NCI-H1436 treated with DMSO at 0.1 percent for 48 hours (cell line): Measurements from ENCODE around the gene ABCC1.
"Not testable (repeated sequence)": the region's sequence is repeated elsewhere in the genome, so short reads cannot be mapped to it uniquely, and the experiment has no call there.

Source experiments
- DNase-seq: peaks from one replicate; lab custom pipeline; 2025; lab: John Stamatoyannopoulos, UW

Gene ABCC1

DNA sequence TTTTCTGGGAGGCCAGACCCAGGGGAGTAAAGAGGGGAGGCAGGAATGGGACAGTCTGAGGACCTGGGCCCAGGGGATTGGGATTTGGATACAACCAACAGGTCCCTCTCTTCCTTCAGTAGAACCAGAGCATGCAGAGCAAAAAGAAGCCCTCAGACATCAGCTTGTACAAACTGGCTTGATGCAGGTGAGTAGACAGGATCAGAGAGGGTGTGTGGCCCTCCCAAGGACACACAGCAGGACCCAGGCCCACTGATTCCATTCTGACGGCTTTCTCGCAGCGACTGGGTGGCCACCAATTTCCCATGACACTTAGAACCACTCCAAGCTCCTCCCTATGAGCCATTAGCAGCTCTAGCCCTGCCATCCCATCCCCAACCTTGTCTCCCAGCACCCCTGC is 210.2 kb downstream of the ABCC1 start:
- no peak for DNase-seq

- DNase-seq: no peak
These were observed 211.9 kb downstream of the ABCC1 start for GRCh38 chr16:16161319-16161718.

DNA sequence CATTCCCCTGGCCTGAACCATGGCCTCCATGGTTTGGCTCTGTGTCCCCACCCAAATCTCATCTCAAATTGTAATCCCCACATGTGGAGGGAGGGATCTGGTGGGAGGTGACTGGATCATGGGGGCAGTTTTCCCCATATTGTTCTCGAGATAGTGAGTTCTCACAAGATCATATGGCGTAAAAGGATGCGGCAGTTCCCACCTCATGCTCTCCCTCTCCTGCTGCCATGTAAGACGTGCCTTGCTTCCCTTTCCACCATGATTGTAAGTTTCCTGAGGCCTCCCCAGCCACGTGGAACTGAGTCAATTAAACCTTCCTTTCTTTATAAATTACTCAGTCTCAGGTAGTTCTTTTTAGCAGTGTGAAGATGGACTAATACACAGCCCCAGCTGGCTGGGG is 212.4 kb downstream of the ABCC1 start:
- not testable (repeated sequence) for DNase-seq

- DNase-seq: no peak
These were observed 213.2 kb downstream of the ABCC1 start for GRCh38 chr16:16162591-16162990.

DNA sequence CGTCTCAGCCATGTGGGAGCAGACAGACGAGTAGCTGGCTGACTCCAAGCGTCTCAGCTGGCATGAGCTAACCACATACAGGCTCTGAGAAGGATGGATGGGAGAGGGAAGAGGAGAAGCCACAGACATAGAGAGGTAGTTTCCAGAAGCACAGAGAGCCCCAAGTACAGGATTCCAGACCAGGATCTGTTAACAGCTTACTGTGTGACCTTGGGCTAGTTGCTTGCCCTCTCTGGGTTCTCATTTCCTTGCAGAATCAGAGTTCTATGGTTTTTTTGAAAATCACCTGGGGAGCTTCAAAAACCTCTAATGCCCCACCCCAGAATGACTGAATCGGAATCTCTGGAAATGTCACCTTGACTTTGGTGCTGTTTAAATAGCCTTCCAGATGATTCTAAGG is 213.7 kb downstream of the ABCC1 start:
- DNase-seq: no peak

- DNase-seq: no peak
These were observed 214.2 kb downstream of the ABCC1 start for GRCh38 chr16:16163571-16163970.

DNA sequence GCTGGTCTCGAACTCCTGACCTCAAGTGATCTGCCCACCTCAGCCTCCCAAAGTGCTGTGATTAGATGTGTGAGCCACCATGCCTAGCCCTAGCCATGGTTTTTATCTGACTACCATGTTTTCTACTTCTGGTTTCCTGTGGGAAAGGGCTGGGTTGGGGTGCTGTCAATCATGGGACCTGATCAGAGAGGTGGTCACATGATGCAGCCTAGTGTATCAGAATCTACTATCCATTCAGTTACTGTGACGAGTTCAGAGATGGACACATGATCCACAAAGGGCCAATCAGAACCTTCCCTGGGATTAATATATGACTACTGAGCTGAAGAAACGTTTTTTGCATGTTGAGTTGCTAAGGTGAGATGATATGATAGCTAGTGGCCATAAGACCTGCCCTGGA is 214.8 kb downstream of the ABCC1 start:
- DNase-seq: no peak

DNA sequence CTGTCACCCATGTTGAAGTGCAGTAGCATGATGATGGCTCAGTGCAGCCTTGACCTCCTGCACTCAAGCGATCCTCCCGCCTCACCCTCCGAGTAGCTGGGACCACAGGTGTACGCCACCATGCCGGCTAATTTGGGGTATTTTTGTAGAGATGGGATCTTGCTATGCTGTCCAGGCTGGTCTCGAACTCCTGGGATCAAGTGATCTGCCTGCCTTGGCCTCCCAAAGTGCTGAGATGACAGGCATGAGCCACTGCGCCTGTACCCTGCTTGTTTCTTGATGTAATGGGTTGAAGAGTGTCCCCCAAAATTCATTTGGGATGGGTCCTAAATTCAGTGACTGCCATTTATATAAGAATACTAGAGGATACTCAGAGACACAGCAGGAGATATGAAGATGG is 216.7 kb downstream of the ABCC1 start:
- no peak for DNase-seq

DNA sequence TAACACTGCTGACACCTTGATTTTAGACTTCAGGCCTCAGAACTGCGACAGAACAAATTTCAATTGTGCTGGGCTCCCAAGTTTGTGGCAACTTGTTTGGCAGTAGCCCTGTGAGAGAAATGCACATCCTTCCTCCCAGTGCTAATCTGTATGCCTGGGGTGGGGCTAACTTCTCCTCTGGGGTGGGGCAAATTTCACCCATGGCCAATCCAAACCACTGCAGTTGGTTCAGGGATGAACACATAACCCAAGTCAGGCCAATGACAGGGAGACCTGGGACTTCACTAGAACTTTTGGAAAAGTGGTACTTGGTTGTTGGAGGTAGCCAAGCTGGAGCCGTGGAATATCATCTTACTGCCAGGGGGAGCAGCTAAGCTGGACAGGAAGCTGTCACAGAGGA is 217.5 kb downstream of the ABCC1 start:
- no peak for DNase-seq

- no peak for DNase-seq
These were observed 218.5 kb downstream of the ABCC1 start for GRCh38 chr16:16167927-16168326.

DNA sequence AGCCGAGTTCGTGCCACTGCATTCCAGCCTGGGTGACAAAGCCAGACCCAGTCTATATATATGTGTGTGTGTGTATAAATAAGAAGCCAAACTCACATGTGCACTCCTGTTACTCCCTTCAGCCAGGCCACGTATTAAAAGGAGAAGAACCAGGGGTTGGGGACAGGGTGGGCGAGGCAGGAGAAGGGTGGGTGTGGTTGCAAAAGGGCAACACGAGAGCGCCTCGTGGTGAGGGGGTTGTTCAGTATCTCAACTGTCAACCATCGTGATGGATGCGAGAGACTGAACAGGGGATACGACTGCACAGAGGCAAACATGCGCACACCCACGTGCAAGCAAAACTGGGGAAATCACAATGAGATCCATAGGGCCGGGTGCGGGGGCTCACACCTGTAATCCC is 219.0 kb downstream of the ABCC1 start:
- no peak for DNase-seq

GRCh38 chr16:16169615-16170014 is 220.2 kb downstream of the ABCC1 start:
- DNase-seq: no peak

- no peak for DNase-seq
These were observed 222.0 kb downstream of the ABCC1 start for GRCh38 chr16:16171332-16171919.

DNA sequence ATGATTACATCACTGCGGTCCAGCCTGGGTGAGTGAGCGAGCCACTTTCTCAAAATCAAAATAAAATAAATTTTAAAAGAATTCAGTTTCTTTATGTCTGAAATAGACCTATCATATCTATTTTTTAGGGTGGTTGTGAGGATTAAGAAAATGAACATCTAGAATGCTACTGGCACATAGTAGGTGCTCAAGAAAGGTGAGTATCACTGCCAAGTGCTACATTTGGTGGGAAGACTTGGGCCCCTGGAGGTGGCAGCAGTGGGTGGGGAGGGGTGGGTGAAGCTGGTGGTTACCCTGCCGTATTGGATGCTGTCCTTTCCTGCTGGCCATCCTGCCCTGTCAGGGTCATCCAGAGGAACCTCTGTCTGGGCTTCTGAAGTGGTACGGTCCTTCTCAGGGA is 223.6 kb downstream of the ABCC1 start:
- no peak for DNase-seq

GRCh38 chr16:16175296-16175695 is 225.9 kb downstream of the ABCC1 start:
- no peak for DNase-seq

DNA sequence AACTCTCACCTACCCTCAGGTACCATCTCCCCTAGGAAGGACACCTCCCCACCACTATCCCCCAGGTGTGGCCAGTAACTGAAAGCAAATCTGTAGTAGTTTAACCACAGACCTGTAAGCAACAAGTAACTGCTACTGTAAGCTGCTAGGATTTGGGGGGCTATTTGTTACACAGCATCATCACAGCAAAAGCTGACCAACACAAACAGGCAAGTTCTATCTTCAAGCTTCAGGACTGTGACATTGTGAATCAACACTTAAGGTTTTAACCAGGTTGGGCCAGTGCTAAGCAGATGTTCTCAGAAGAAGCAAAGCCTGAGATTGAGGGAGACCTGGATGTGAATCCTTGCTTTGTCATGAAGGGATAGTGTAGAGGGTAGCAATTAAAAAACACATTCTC is 226.9 kb downstream of the ABCC1 start:
- no peak for DNase-seq

DNA sequence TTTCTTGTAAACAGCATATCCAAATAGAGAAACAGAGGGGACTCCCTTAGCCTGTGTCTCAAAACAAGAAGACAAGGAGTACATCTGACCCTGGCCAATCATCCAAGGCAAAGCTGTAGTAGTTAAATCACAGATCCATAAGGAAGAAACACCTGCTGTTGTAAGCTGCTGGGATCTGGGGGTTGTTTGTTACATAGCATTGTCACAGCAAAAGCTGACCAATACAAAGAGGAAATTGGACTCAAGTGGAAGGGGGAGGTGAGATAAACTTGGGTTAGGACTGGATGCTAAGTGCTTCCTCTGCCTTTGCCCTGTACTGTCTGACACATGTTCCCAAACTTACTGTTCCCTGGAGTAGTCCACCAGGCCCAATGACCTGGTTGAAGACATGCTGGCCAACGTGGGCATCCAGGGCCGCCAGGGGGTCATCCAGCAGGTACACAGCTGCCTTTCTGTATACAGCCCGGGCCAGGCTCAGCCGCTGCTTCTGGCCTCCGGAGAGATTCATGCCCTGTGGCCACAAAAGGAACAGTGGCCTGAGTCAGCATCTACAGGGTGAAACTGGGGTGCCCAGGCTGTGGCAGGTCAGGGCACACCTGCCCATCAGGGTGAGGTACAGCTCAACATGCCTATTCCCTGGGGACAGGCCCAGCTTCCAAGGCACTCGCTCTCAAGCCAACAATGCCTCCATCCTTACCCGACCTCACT is 229.2 kb downstream of the ABCC1 start:
- no peak for DNase-seq

- DNase-seq: not testable (repeated sequence)
These were observed 232.3 kb downstream of the ABCC1 start for GRCh38 chr16:16181748-16182147.

DNA sequence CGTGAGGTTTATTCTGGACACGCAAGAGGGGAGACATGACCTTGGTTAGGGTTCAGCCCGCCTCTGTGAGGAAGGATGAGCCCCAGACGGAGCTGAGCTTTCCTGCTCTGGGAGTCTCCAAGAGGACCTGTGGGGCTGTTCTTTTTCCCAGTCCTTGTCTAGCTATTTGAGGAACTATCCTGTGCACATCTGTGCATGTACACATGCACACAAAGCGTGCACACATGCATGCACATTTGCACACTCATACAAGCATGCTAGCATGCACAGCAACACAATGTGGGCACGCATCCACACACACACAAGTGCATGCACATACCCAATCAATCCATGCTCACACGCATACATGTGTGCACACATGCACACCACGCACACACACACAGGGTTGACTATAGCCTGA is 233.5 kb downstream of the ABCC1 start:
- no peak for DNase-seq

GRCh38 chr16:16183562-16183961 is 234.1 kb downstream of the ABCC1 start:
- no peak for DNase-seq

GRCh38 chr16:16184594-16184993 is 235.2 kb downstream of the ABCC1 start:
- DNase-seq: no peak

- DNase-seq: no peak
These were observed 235.7 kb downstream of the ABCC1 start for GRCh38 chr16:16185095-16185494.

DNA sequence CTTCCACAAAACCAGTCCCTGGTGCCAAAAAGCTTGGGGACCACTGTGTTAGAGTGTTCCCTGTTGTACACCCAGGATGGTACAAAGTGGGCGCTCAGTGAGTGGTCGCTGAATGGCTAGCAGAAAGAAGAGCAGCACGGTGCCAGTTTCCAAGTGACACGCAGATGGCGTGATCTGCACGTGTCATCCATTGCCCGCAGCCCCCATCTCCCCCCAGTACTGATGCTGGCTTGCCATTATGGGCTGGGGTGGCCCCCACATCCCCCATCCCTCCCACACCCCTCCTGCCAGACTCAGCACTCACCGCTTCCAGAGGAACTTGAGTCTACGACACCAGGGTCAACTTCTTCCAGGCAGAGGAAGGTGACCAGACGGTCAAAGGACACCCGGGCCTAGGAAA is 237.4 kb downstream of the ABCC1 start:
- DNase-seq: no peak

GRCh38 chr16:16188827-16189226 is 239.4 kb downstream of the ABCC1 start:
- DNase-seq: no peak
